ENCODE data around the gene MOCS1. TPM values are rescaled to one million over a fixed set of nuclear protein-coding genes. Genes with fewer than 3 reads are reported as not detected.

Gene MOCS1
- polyA plus RNA-seq, 3 donors from 2014 or later: 0.39 to 0.93 (median 0.59) TPM

DNA sequence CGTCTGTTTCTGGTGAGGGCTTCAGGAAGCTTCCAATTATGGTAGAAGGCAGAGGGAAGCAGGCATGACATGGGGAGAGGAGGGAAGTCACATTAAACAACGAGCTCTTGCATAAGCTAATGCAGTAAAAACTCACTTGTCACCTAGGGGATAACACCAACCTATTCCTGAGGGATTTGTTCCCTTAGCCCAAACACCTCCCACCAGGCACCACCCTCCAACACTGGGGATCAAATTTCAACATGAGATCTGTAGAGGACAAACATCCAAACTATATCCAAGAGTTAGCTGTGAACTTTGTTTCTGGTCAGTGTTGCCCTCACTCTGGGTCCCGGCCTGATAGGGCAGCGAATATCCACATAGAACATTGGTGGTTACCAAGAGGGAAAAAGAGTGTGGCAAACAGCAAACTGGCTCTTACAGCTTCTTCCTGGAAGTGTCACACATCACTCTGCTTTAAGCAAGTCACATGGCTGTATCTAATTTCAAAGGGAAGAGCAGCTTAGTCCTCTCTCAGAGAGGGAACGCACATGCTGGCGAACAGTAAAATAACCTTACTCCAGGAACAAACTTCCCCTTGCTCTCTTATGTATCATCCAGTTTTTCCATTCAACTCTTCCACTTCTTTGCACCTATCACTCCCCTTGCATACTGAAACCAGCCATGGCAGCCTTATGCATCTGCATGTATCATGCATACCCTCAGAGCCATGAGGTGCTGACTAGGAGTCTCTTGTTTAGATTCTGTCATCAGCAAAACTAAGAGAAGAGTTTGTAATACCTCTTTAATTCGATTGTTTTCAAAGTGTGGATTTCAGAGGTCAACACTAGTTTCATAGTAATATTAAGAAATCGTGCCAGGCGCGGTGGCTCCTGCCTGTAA is 4.8 kb upstream of the MOCS1 start:
- no peak overlapping the region for H3K27ac Mint-ChIP-seq
- peaks cover 5 to 8% (median 6%) of the 10 kb centered on the region in 3 donors for H3K27me3 Mint-ChIP-seq (ENCODE audit: low read depth in 3 of 3)
- DNase-seq: no peak
- H3K9me3 Mint-ChIP-seq: no peaks in the 10 kb centered on the region
- H3K36me3 Mint-ChIP-seq: no peaks in the 10 kb centered on the region
- H3K4me3 Mint-ChIP-seq: no peak overlapping the region
- H3K4me1 Mint-ChIP-seq: peaks cover 12 to 17% of the 10 kb centered on the region in 2 donors

DNA sequence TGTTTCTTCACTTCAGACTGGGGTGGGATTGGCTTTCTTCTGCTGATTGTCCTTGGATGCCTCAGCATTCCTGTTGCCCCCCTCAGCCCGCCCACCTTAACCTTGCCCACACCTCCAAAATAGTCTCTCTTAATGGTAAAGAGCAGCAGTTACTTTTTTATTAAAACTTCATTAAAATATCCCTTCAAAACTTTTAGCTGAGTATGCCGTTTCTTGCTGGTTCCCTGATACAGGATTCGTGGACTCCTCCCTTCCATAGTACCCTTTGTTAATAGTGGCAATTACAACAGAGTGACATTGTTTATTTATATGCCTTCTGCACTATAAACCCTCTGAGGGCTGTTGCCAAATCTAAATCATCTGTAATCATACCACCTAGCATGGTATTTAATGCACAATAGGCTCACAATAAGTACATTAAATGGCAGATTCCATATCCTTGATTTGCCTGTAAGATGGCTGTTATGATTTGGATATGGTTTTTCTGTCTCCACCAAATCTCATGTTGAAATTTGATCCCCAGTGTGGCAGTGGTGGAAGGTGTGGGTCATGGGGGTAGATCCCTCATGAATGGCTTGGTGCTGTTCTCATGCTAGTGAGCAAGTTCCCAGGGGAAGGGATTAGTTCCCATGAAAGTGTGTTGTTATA is 3.5 kb upstream of the MOCS1 start:
- no peak overlapping the region for H3K4me3 Mint-ChIP-seq
- DNase-seq: no peak

GRCh38 chr6:39936857-39937256 is 2.6 kb upstream of the MOCS1 start:
- peaks cover 18 to 27% of the 10 kb centered on the region in 2 donors for H3K4me1 Mint-ChIP-seq
- H3K4me3 Mint-ChIP-seq: no peak overlapping the region
- no peaks in the 10 kb centered on the region for H3K36me3 Mint-ChIP-seq
- no peak overlapping the region for H3K27ac Mint-ChIP-seq
- H3K27me3 Mint-ChIP-seq (ENCODE audit: low read depth in 3 of 3): peaks cover 2 to 9% (median 8%) of the 10 kb centered on the region in 3 donors
- DNase-seq: no peak
- no peaks in the 10 kb centered on the region for H3K9me3 Mint-ChIP-seq

More for the DNA sequence above, 3.5 kb upstream of the MOCS1 start:
- Mint-ChIP-seq H3K36me3 (no peaks in the 10 kb centered on the region), H3K4me1 (peaks cover 18 to 27% of the 10 kb centered on the region in 2 donors), H3K27me3 (ENCODE audit: low read depth in 3 of 3) (peaks cover 2 to 9% (median 8%) of the 10 kb centered on the region in 3 donors), H3K27ac (no peak overlapping the region), H3K9me3 (no peaks in the 10 kb centered on the region)

DNA sequence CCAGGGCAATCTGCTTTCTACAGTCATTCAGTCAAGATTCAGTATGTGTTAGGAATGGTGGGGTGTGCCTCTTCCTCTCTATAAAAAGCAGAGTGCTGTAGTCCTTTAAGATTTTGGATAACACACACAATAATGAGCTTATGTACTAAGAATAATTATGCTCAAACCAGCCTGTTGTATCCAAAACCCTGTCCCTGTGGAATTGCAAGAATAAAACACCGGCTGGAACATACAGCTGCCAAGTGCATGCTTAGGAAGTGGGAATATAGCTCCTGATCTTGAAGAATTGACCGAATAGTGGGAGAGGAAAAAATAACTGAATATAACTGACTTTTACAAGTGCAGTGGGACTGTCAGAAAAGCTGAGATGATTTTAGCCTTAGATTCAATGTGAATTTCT is 979 bp upstream of the MOCS1 start:
- H3K27me3 Mint-ChIP-seq (ENCODE audit: low read depth in 3 of 3): peaks cover 2 to 8% (median 7%) of the 10 kb centered on the region in 3 donors
- no peak overlapping the region for H3K27ac Mint-ChIP-seq
- H3K4me3 Mint-ChIP-seq: peak overlapping the region in 3 of 5 donors; percentile 19 to 41 (median 26)
- H3K9me3 Mint-ChIP-seq: no peaks in the 10 kb centered on the region
- peaks cover 18 to 27% of the 10 kb centered on the region in 2 donors for H3K4me1 Mint-ChIP-seq
- no peaks in the 10 kb centered on the region for H3K36me3 Mint-ChIP-seq
- no peak for DNase-seq

- DNase-seq: no peak
- Mint-ChIP-seq H3K27me3 (ENCODE audit: low read depth in 3 of 3) (peaks cover 3 to 4% (median 3%) of the 10 kb centered on the region in 3 donors), H3K27ac (peak overlapping the region; percentile 39 to 87 (median 62)), H3K4me3 (peak overlapping the region; percentile 75 to 90 (median 89)), H3K36me3 (no peaks in the 10 kb centered on the region), H3K4me1 (peaks cover 18 to 27% of the 10 kb centered on the region in 2 donors), H3K9me3 (no peaks in the 10 kb centered on the region)
These were observed 562 bp downstream of the MOCS1 start for GRCh38 chr6:39933669-39934130.

DNA sequence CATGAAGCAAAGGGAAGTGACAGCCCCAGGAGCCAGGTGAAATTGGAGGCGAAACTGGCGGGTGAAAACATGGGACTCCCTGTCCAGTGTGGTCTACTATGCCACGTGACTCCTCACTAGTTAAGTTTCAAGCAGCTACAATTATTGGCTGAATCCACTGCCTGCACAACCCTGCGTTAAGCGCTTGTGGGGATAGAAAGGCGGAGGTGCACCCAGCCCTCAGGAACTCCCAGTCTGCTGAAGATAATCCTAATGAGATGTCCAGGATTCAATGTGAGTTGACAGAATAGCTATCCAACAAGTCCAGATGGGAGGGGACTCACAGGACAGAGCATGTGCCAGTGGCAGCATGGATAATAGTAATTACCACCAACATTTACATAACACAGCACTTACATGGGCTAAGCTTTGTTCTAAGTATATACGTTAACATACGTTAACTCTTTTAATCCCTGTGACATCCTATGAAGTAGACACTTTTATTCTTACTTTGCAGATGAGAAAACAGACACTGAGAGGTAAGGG is 1.8 kb downstream of the MOCS1 start:
- DNase-seq: no peak
- Mint-ChIP-seq H3K27me3 (ENCODE audit: low read depth in 3 of 3) (peaks cover 0 to 7% (median 2%) of the 10 kb centered on the region in 3 donors), H3K36me3 (no peaks in the 10 kb centered on the region), H3K9me3 (no peaks in the 10 kb centered on the region), H3K4me1 (peaks cover 18 to 27% of the 10 kb centered on the region in 2 donors), H3K27ac (peak overlapping the region in 4 of 6 donors; percentile 21 to 68 (median 32)), H3K4me3 (peak overlapping the region in 3 of 5 donors; percentile 12 to 90 (median 14))

DNA sequence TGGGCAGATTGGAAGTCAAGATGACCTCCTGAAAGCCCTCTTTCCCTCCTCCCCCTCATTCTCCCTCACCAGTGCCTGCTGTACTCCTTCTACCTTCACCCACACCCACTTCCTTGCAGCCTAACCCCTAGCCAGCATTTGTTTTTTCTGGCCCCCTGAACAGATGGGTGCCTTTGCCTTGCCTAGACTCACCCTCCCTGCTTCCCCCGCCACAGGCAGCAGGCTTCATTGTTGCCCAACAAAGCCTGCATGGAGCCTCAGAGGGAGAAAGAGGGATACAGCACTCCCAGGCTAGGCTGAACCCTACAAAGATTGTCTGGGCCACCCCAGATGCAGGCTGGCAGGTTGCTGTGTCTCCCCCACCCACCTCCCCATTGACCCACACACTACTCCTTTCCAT is 2.7 kb downstream of the MOCS1 start:
- DNase-seq: no peak
- no peak overlapping the region for H3K4me3 Mint-ChIP-seq
- H3K9me3 Mint-ChIP-seq: no peaks in the 10 kb centered on the region
- peaks cover 18 to 27% of the 10 kb centered on the region in 2 donors for H3K4me1 Mint-ChIP-seq
- peaks cover 0 to 8% (median 2%) of the 10 kb centered on the region in 3 donors for H3K27me3 Mint-ChIP-seq (ENCODE audit: low read depth in 3 of 3)
- H3K36me3 Mint-ChIP-seq: no peaks in the 10 kb centered on the region
- peak overlapping the region in 1 of 6 donors; percentile 23 for H3K27ac Mint-ChIP-seq

GRCh38 chr6:39930540-39930939 is 3.7 kb downstream of the MOCS1 start:
- Mint-ChIP-seq H3K36me3 (no peaks in the 10 kb centered on the region), H3K4me1 (peaks cover 20 to 24% of the 10 kb centered on the region in 2 donors), H3K27ac (no peak overlapping the region)

GRCh38 chr6:39929733-39930461 is 4.4 kb downstream of the MOCS1 start:
- H3K4me3 Mint-ChIP-seq: no peak overlapping the region
- peak overlapping the region in 1 of 6 donors; percentile 79 for H3K27ac Mint-ChIP-seq
- H3K9me3 Mint-ChIP-seq: no peaks in the 10 kb centered on the region
- H3K27me3 Mint-ChIP-seq (ENCODE audit: low read depth in 3 of 3): peaks cover 0 to 12% (median 5%) of the 10 kb centered on the region in 3 donors
- peaks cover 15 to 17% of the 10 kb centered on the region in 2 donors for H3K4me1 Mint-ChIP-seq
- no peak for DNase-seq
- no peaks in the 10 kb centered on the region for H3K36me3 Mint-ChIP-seq

More at GRCh38 chr6:39930540-39930939, 3.7 kb downstream of the MOCS1 start:
- H3K27me3 Mint-ChIP-seq (ENCODE audit: low read depth in 3 of 3): peaks cover 0 to 12% (median 5%) of the 10 kb centered on the region in 3 donors
- no peak for DNase-seq
- no peaks in the 10 kb centered on the region for H3K9me3 Mint-ChIP-seq
- no peak overlapping the region for H3K4me3 Mint-ChIP-seq

- Mint-ChIP-seq H3K36me3 (peaks cover 0 to 1% (median 0%) of the 10 kb centered on the region in 3 donors), H3K9me3 (peaks cover 0 to 1% (median 0%) of the 10 kb centered on the region in 6 donors), H3K4me1 (peaks cover 10% of the 10 kb centered on the region in 2 donors), H3K27ac (peak overlapping the region in 1 of 6 donors; percentile 17), H3K4me3 (no peak overlapping the region), H3K27me3 (ENCODE audit: low read depth in 3 of 3) (peaks cover 0 to 12% (median 5%) of the 10 kb centered on the region in 3 donors)
- DNase-seq: no peak
These were observed 5.1 kb downstream of the MOCS1 start for GRCh38 chr6:39929039-39929732.

- Mint-ChIP-seq H3K9me3 (peaks cover 0 to 1% (median 0%) of the 10 kb centered on the region in 6 donors), H3K4me1 (peaks cover 0 to 4% of the 10 kb centered on the region in 2 donors), H3K27ac (no peak overlapping the region), H3K27me3 (ENCODE audit: low read depth in 3 of 3) (peaks cover 0 to 9% (median 5%) of the 10 kb centered on the region in 3 donors), H3K36me3 (peaks cover 0 to 4% (median 0%) of the 10 kb centered on the region in 3 donors), H3K4me3 (no peak overlapping the region)
- DNase-seq: no peak
These were observed 7.1 kb downstream of the MOCS1 start for GRCh38 chr6:39927159-39927558.

DNA sequence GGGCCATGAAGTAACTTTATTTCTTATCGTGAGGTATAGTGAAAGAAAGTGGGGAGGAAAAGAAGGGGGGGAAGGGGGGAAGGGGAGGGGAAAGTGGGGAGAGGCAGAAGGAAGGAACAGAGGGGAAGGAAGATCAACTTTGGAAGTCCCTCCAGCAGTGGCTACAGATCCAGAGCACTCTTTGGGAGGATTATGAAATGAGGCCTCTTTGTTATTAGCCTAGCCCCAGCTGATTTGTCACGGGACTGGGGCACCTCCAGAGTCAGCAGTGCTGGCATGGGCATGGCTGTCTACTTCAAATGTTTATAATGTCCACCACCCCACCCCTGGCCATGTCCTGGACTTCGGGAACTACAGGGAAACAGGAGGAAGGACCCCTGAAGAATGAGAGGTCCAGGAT is 7.6 kb downstream of the MOCS1 start:
- peaks cover 0 to 4% of the 10 kb centered on the region in 2 donors for H3K4me1 Mint-ChIP-seq
- H3K4me3 Mint-ChIP-seq: no peak overlapping the region

More for the DNA sequence above, 7.6 kb downstream of the MOCS1 start:
- Mint-ChIP-seq H3K27me3 (ENCODE audit: low read depth in 3 of 3) (peaks cover 0 to 9% (median 5%) of the 10 kb centered on the region in 3 donors), H3K9me3 (peaks cover 0 to 1% (median 0%) of the 10 kb centered on the region in 6 donors), H3K27ac (peak overlapping the region in 3 of 6 donors; percentile 57 to 74 (median 58)), H3K36me3 (peaks cover 0 to 4% (median 0%) of the 10 kb centered on the region in 3 donors)
- DNase-seq: no peak
